OCI-LY1 (cell line): ENCODE data around the gene POLG.

Source experiments
- H2AFZ ChIP-seq: fragments of 200-600 bp; sonication (generic), shearing (Covaris generic); 2 replicates; pipeline ENCODE4 v1.6.0; 2014; ENCODE audit warnings: antibody characterized with exemption, mild to moderate bottlenecking, low read length
- H3F3A ChIP-seq: fragments of 200-600 bp; sonication (generic), shearing (Covaris generic); 2 replicates; pipeline ENCODE4 v1.6.0; 2014; ENCODE audit warnings: mild to moderate bottlenecking, antibody characterized with exemption, low read length, moderate library complexity; ENCODE audit not compliant: insufficient read depth
- H3K27ac ChIP-seq: fragments of 200-600 bp; sonication (generic); 2 replicates; pipeline ENCODE4 v1.5.1; 2014; ENCODE audit warnings: low read length, mixed run types, mild to moderate bottlenecking, low read depth; ENCODE audit not compliant: poor library complexity, severe bottlenecking
- H3K27me3 ChIP-seq: fragments of 200-600 bp; sonication (generic); 2 replicates; pipeline ENCODE4 v1.6.0; 2014; ENCODE audit warnings: antibody characterized with exemption, mild to moderate bottlenecking, low read length, moderate library complexity; ENCODE audit not compliant: insufficient read depth
- H3K36me3 ChIP-seq: fragments of 200-600 bp; sonication (generic); 2 replicates; pipeline ENCODE4 v1.6.1; 2014; ENCODE audit warnings: mild to moderate bottlenecking, antibody characterized with exemption, low read length, moderate library complexity, mixed read lengths; ENCODE audit not compliant: insufficient read depth
- H3K4me1 ChIP-seq: fragments of 200-600 bp; sonication (generic); 2 replicates; pipeline ENCODE4 v1.5.1; 2014; ENCODE audit warnings: mild to moderate bottlenecking, low read length, moderate library complexity; ENCODE audit not compliant: insufficient read depth, severe bottlenecking
- H3K4me2 ChIP-seq: fragments of 200-600 bp; sonication (generic), shearing (Covaris generic); 2 replicates; pipeline ENCODE4 v1.6.1; 2014; ENCODE audit warnings: low read length
- H3K4me3 ChIP-seq: fragments of 200-600 bp; sonication (generic); 2 replicates; pipeline ENCODE4 v1.5.1; 2014; ENCODE audit warnings: low read length, low read depth, mild to moderate bottlenecking, mixed read lengths; ENCODE audit not compliant: poor library complexity, severe bottlenecking
- H3K79me2 ChIP-seq: fragments of 200-600 bp; shearing (Covaris generic); 2 replicates; pipeline ENCODE4 v1.6.1; 2016; ENCODE audit warnings: mixed run types, low read length, mixed read lengths; ENCODE audit not compliant: insufficient read depth
- H3K9ac ChIP-seq: fragments of 200-600 bp; sonication (generic), shearing (Covaris generic); 2 replicates; pipeline ENCODE4 v1.6.1; 2014; ENCODE audit warnings: mild to moderate bottlenecking, low read length, mixed read lengths
- H3K9me2 ChIP-seq: fragments of 200-600 bp; sonication (generic), shearing (Covaris generic); 2 replicates; pipeline ENCODE4 v1.6.1; 2014; ENCODE audit warnings: low read depth, mild to moderate bottlenecking, low read length, mixed read lengths
- H3K9me3 ChIP-seq: fragments of 200-600 bp; shearing (Covaris generic); 2 replicates; pipeline ENCODE4 v1.6.1; 2014; ENCODE audit warnings: low read length, mixed read lengths
- H4K20me1 ChIP-seq: fragments of 200-600 bp; sonication (generic), shearing (Covaris generic); 2 replicates; pipeline ENCODE4 v1.6.0; 2016; ENCODE audit warnings: mild to moderate bottlenecking, low read length; ENCODE audit not compliant: insufficient read depth
- EZH2 ChIP-seq: fragments of 200-600 bp; sonication (generic), shearing (Covaris generic); IDR thresholded peaks from 2 replicates; pipeline ENCODE4 v1.8.0; 2017; ENCODE audit warnings: borderline replicate concordance, mixed run types, mild to moderate bottlenecking, antibody characterized with exemption, low read length, moderate library complexity, mixed read lengths
- TF ChIP-seq, protein P1 (sequence below): fragments of 200-600 bp; sonication (generic), shearing (Covaris generic); IDR thresholded peaks from 2 replicates; pipeline ENCODE4 v1.5.1; 2017; ENCODE audit warnings: mild to moderate bottlenecking, antibody characterized with exemption, low read length, moderate library complexity, mixed read lengths

Gene POLG

GRCh38 chr15:89315375-89315929, 19.2 kb downstream of the POLG start:
- Histone ChIP-seq H4K20me1 (no peaks in the 10 kb centered on the region), H3K4me2 (no peak overlapping the region), H3K4me3 (no peak overlapping the region), H3K27ac (no peak overlapping the region), H3K79me2 (no peaks in the 10 kb centered on the region), H3K4me1 (no peaks in the 10 kb centered on the region), H3K27me3 (no peaks in the 10 kb centered on the region), H3F3A (no peaks in the 10 kb centered on the region), H3K9me2 (no peaks in the 10 kb centered on the region), H3K9ac (no peak overlapping the region), H2AFZ (no peak overlapping the region), H3K9me3 (no peaks in the 10 kb centered on the region), H3K36me3 (peaks cover 93% of the 10 kb centered on the region)
- no peak for TF ChIP-seq EZH2

DNA sequence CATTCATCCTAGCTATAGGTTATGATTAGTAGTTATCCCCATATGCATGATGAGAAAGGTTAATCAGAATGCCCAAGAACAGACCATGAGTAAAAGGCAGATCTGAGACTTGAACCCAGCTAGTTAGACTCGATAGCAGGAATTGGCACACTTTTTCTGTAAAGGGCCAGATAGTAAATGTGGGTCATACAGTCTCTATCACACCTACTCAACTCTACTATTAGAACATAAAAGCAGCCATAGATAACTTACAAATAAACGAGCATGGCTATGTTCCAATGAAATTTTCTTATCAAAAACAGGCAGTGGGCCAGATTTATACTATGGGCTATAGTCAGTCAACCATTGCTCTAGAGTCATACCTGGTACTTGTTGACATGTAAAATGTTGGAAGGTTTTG, 24.6 kb downstream of the POLG start:
- Histone ChIP-seq H3K4me2 (no peak overlapping the region), H3K9ac (no peak overlapping the region), H3K79me2 (no peaks in the 10 kb centered on the region), H3F3A (no peaks in the 10 kb centered on the region; the same call in 1 of the 2 replicates), H3K27ac (no peak overlapping the region), H2AFZ (no peak overlapping the region), H3K36me3 (peaks cover 93% of the 10 kb centered on the region), H3K9me3 (no peaks in the 10 kb centered on the region), H3K9me2 (no peaks in the 10 kb centered on the region), H3K4me1 (no peaks in the 10 kb centered on the region), H3K4me3 (no peak overlapping the region), H3K27me3 (no peaks in the 10 kb centered on the region), H4K20me1 (no peaks in the 10 kb centered on the region)
- no peak for TF ChIP-seq EZH2
- TF ChIP-seq, protein P1, sequence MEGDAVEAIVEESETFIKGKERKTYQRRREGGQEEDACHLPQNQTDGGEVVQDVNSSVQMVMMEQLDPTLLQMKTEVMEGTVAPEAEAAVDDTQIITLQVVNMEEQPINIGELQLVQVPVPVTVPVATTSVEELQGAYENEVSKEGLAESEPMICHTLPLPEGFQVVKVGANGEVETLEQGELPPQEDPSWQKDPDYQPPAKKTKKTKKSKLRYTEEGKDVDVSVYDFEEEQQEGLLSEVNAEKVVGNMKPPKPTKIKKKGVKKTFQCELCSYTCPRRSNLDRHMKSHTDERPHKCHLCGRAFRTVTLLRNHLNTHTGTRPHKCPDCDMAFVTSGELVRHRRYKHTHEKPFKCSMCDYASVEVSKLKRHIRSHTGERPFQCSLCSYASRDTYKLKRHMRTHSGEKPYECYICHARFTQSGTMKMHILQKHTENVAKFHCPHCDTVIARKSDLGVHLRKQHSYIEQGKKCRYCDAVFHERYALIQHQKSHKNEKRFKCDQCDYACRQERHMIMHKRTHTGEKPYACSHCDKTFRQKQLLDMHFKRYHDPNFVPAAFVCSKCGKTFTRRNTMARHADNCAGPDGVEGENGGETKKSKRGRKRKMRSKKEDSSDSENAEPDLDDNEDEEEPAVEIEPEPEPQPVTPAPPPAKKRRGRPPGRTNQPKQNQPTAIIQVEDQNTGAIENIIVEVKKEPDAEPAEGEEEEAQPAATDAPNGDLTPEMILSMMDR, result no peak

GRCh38 chr15:89308236-89308635, 26.4 kb downstream of the POLG start:
- Histone ChIP-seq H3K4me1 (no peaks in the 10 kb centered on the region), H3K9ac (no peak overlapping the region), H3K4me2 (no peak overlapping the region), H2AFZ (no peak overlapping the region), H3K9me3 (no peaks in the 10 kb centered on the region), H3K27me3 (no peaks in the 10 kb centered on the region), H3K4me3 (no peak overlapping the region), H3F3A (no peaks in the 10 kb centered on the region; the same call in 1 of the 2 replicates), H3K9me2 (no peaks in the 10 kb centered on the region), H3K36me3 (peaks cover 93% of the 10 kb centered on the region), H3K79me2 (no peaks in the 10 kb centered on the region), H4K20me1 (no peaks in the 10 kb centered on the region), H3K27ac (no peak overlapping the region)
- TF ChIP-seq EZH2, result no peak
- TF ChIP-seq, protein P1, result no peak

- H2AFZ ChIP-seq, result no peak overlapping the region
- peaks cover 93% of the 10 kb centered on the region for H3K36me3 ChIP-seq
- no peak overlapping the region for H3K4me2 ChIP-seq
Observed at GRCh38 chr15:89307791-89308190, 26.8 kb downstream of the POLG start.

More at GRCh38 chr15:89307791-89308190, 26.8 kb downstream of the POLG start:
- H3K9me2 ChIP-seq, result no peaks in the 10 kb centered on the region
- H4K20me1 ChIP-seq, result no peaks in the 10 kb centered on the region
- H3K9me3 ChIP-seq, result no peaks in the 10 kb centered on the region
- no peak overlapping the region for H3K4me3 ChIP-seq
- no peaks in the 10 kb centered on the region for H3K27me3 ChIP-seq
- no peaks in the 10 kb centered on the region for H3K4me1 ChIP-seq
- H3K79me2 ChIP-seq, result no peaks in the 10 kb centered on the region
- H3K9ac ChIP-seq, result no peak overlapping the region
- TF ChIP-seq, protein P1, result no peak
- no peak for TF ChIP-seq EZH2
- no peaks in the 10 kb centered on the region; the same call in 1 of the 2 replicates for H3F3A ChIP-seq
- no peak overlapping the region for H3K27ac ChIP-seq
